HepG2 (cell line): ENCODE measurements around the gene SNX3. TPM values are rescaled to one million over a fixed set of nuclear protein-coding genes. Genes with fewer than 3 reads are reported as not detected.

Experiments used
- BRF2 ChIP-seq: sonication (generic); formaldehyde crosslinking; IDR thresholded peaks from 2 replicates; pipeline ENCODE4 v1.8.1; 2022; ENCODE audit warnings: mild to moderate bottlenecking, missing genetic modification reagents
- CTCF ChIP-seq: sonication (generic); formaldehyde crosslinking; IDR thresholded peaks from 2 replicates; pipeline ENCODE4 v1.5.0; 2020; ENCODE audit warnings: mild to moderate bottlenecking, missing genetic modification reagents, moderate library complexity
- EP300 ChIP-seq, 3 experiments: sonication (generic) in 1 of 3; formaldehyde crosslinking in 1 of 3; IDR thresholded peaks; 2 replicates each; pipeline versions ENCODE4 v1.5.1 to v1.6.1; 2011 to 2020; ENCODE audit warnings: low read depth in 2 of 3, low read length in 2 of 3, borderline replicate concordance in 1 of 3, improper control_type of control experiment in 1 of 3, mild to moderate bottlenecking in 1 of 3, missing genetic modification reagents in 1 of 3, moderate library complexity in 1 of 3
- HBP1 ChIP-seq: IDR thresholded peaks from 2 replicates; pipeline ENCODE4 v1.6.1; 2016; ENCODE audit warnings: low read depth, control low read depth
- IKZF4 ChIP-seq: sonication (generic); formaldehyde crosslinking; IDR thresholded peaks from 2 replicates; pipeline ENCODE4 v1.5.1; 2020; ENCODE audit warnings: borderline replicate concordance, mild to moderate bottlenecking, low read depth, missing genetic modification reagents; ENCODE audit errors: not compliant biosample characterization
- NFE2 ChIP-seq: sonication (generic); formaldehyde crosslinking; IDR thresholded peaks from 2 replicates; pipeline ENCODE4 v1.4.0; 2020; ENCODE audit warnings: missing genetic modification reagents
- NKX3-1 ChIP-seq: sonication (generic); formaldehyde crosslinking; IDR thresholded peaks from 2 replicates; pipeline ENCODE4 v1.5.0; 2020; ENCODE audit warnings: missing genetic modification reagents
- NR2C2 ChIP-seq: sonication (generic); formaldehyde crosslinking; IDR thresholded peaks from 2 replicates; pipeline ENCODE4 v1.4.0; 2020; ENCODE audit warnings: missing genetic modification reagents, mild to moderate bottlenecking, moderate library complexity, borderline replicate concordance
- SP140L ChIP-seq: sonication (generic); formaldehyde crosslinking; IDR thresholded peaks from 2 replicates; pipeline ENCODE4 v1.4.0; 2020; ENCODE audit warnings: missing genetic modification reagents, borderline replicate concordance
- SRSF9 ChIP-seq: fragments of 200-400 bp; formaldehyde crosslinking; IDR thresholded peaks from 2 replicates; pipeline ENCODE4 v1.6.1; 2018; ENCODE audit warnings: borderline replicate concordance, mild to moderate bottlenecking, low read depth, low read length; ENCODE audit not compliant: insufficient read depth, poor library complexity, severe bottlenecking
- SYNCRIP ChIP-seq: fragments of 200-400 bp; formaldehyde crosslinking; IDR thresholded peaks from 2 replicates; pipeline ENCODE4 v1.6.1; 2018; ENCODE audit warnings: mild to moderate bottlenecking, low read depth, low read length; ENCODE audit not compliant: insufficient read depth
- TSC22D2 ChIP-seq: sonication (generic); formaldehyde crosslinking; IDR thresholded peaks from 2 replicates; pipeline ENCODE4 v1.5.1; 2020; ENCODE audit warnings: missing genetic modification reagents, mild to moderate bottlenecking, borderline replicate concordance
- YEATS4 ChIP-seq: sonication (generic); formaldehyde crosslinking; IDR thresholded peaks from 2 replicates; pipeline ENCODE4 v1.4.0; 2020; ENCODE audit warnings: missing genetic modification reagents, borderline replicate concordance
- ZBTB10 ChIP-seq: sonication (generic); formaldehyde crosslinking; IDR thresholded peaks from 2 replicates; pipeline ENCODE4 v1.4.0; 2020; ENCODE audit warnings: missing genetic modification reagents, borderline replicate concordance
- ZNF264 ChIP-seq: sonication (generic); formaldehyde crosslinking; IDR thresholded peaks from 2 replicates; pipeline ENCODE4 v1.4.0; 2020; ENCODE audit warnings: missing genetic modification reagents
- ZNF460 ChIP-seq: sonication (generic); formaldehyde crosslinking; IDR thresholded peaks from 2 replicates; pipeline ENCODE4 v1.5.1; 2020; ENCODE audit warnings: missing genetic modification reagents, mild to moderate bottlenecking, borderline replicate concordance
- ZNF7 ChIP-seq: IDR thresholded peaks from 2 replicates; pipeline ENCODE4 v1.6.1; 2016; ENCODE audit warnings: missing biosample characterization, missing genetic modification reagents
- polyA plus RNA-seq, 8 experiments: library from polyadenylated mRNA; depleted of rRNA in 3 of 8; stranded (reverse) in 7 of 8; unstranded in 1 of 8; fragments of >200 nt; fragmentation: Illumina TruSeq in 4 of 8; extraction: Trizol in 4 of 8; gene quantifications; 2 replicates each; pipeline versions ENCODE4 v1.2.1 to v1.2.3, GENCODE V29; 2011 to 2016; ENCODE audit warnings: low read depth in 4 of 8, missing spikeins in 1 of 8, mixed read lengths in 1 of 8; ENCODE audit not compliant: insufficient read depth in 1 of 8
- total RNA-seq, 5 experiments: library from RNA; depleted of rRNA; stranded (reverse); fragments of >200 nt; fragmentation: Illumina TruSeq; extraction: Trizol; gene quantifications; 2 replicates each; pipeline ENCODE4 v1.2.3, GENCODE V29; 2016; ENCODE audit warnings: low read depth in 1 of 5
- TF ChIP-seq, protein P1 (sequence below): sonication (generic); formaldehyde crosslinking; IDR thresholded peaks from 2 replicates; pipeline ENCODE4 v1.8.0; 2022; ENCODE audit warnings: mild to moderate bottlenecking, missing genetic modification reagents; ENCODE audit not compliant: insufficient replicate concordance

SNX3 gene
- total and polyA plus RNA-seq, 2 of the 13 experiments (the other 11 are each of a cell fraction or from before 2014, with no cell fraction given): 84.9 to 226 TPM

GRCh38 chr6:108175592-108176279 lies 85.1 kb downstream of the SNX3 start (continued):
- no peak for TF ChIP-seq EP300 (IDR thresholded peaks at IDR 0.05; ENCODE audit: low read depth in 2 of 2, low read length in 2 of 2)
- no peak for TF ChIP-seq EP300 (CRISPR knock-in tag; IDR thresholded peaks at IDR 0.05; ENCODE audit: borderline replicate concordance)
- TF ChIP-seq ZBTB10: no peak
- no peak; the same call in 1 of the 2 replicates for TF ChIP-seq YEATS4 (CRISPR knock-in tag)
- TF ChIP-seq NR2C2: no peak
- TF ChIP-seq TSC22D2: no peak
- no peak for TF ChIP-seq SRSF9
- no peak for TF ChIP-seq HBP1 (CRISPR knock-in tag)
- no peak for TF ChIP-seq SP140L (CRISPR knock-in tag)
- peak; percentile 95 for TF ChIP-seq CTCF
- TF ChIP-seq BRF2 (CRISPR knock-in tag): no peak
- no peak for TF ChIP-seq ZNF7 (CRISPR knock-in tag)
- TF ChIP-seq NKX3-1 (CRISPR knock-in tag): no peak
- TF ChIP-seq, protein P1, sequence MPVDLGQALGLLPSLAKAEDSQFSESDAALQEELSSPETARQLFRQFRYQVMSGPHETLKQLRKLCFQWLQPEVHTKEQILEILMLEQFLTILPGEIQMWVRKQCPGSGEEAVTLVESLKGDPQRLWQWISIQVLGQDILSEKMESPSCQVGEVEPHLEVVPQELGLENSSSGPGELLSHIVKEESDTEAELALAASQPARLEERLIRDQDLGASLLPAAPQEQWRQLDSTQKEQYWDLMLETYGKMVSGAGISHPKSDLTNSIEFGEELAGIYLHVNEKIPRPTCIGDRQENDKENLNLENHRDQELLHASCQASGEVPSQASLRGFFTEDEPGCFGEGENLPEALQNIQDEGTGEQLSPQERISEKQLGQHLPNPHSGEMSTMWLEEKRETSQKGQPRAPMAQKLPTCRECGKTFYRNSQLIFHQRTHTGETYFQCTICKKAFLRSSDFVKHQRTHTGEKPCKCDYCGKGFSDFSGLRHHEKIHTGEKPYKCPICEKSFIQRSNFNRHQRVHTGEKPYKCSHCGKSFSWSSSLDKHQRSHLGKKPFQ (CRISPR knock-in tag): no peak
- no peak for TF ChIP-seq IKZF4 (CRISPR knock-in tag)
- TF ChIP-seq NFE2 (CRISPR knock-in tag): no peak
- no peak for TF ChIP-seq ZNF264 (CRISPR knock-in tag)
- TF ChIP-seq ZNF460: no peak
- TF ChIP-seq SYNCRIP: no peak
